ENCODE results near the gene BEND7. TPM values are rescaled to one million over a fixed set of nuclear protein-coding genes. Genes with fewer than 3 reads are reported as not detected.

The BEND7 gene
- polyA plus RNA-seq, 1 experiment = 2.1 TPM

- Histone ChIP-seq H3K4me3 (ENCODE audit: low read depth, low read length) (no peak overlapping the region), H3K27me3 (ENCODE audit: control insufficient read depth, insufficient read depth, low read length) (no peaks in the 10 kb centered on the region), H3K9me3 (ENCODE audit: control insufficient read depth, insufficient read depth, low read length) (no peaks in the 10 kb centered on the region), H3K27ac (ENCODE audit: low read depth, low read length) (no peak overlapping the region)
- TF ChIP-seq, protein P1, sequence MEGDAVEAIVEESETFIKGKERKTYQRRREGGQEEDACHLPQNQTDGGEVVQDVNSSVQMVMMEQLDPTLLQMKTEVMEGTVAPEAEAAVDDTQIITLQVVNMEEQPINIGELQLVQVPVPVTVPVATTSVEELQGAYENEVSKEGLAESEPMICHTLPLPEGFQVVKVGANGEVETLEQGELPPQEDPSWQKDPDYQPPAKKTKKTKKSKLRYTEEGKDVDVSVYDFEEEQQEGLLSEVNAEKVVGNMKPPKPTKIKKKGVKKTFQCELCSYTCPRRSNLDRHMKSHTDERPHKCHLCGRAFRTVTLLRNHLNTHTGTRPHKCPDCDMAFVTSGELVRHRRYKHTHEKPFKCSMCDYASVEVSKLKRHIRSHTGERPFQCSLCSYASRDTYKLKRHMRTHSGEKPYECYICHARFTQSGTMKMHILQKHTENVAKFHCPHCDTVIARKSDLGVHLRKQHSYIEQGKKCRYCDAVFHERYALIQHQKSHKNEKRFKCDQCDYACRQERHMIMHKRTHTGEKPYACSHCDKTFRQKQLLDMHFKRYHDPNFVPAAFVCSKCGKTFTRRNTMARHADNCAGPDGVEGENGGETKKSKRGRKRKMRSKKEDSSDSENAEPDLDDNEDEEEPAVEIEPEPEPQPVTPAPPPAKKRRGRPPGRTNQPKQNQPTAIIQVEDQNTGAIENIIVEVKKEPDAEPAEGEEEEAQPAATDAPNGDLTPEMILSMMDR (IDR thresholded peaks at IDR 0.05; ENCODE audit: low read depth, low read length) = no peak
- ChIA-PET CTCF (interaction anchor here (2.6 kb wide), 1 partner anchor 13 kb away, joined by 22 read pairs; no protein-coding TSS in a partner anchor), POLR2A (no interaction called here)
- DNase-seq (ENCODE audit: low read depth, low spot score) = no peak
Measured at GRCh38 chr10:13453896-13454295, 74.9 kb downstream of the BEND7 start.

DNA sequence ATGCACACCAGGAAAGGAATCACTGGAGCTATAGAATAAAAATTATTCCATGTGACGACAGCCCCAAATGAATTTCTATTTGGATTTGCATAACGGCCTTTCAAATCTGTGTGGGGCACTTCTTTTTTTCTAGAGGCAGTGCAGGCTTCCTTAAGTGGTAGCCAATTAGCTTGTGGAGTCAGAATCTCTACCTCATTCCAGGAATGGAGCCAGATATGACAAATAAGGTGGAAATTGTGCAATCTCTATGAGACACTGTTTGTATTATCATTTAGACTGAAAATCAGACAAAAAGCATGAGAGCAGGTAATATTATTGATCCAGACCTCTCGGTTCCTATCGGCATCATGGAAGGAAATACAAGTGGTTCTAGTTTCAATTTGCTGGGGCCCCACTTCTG, 78.7 kb downstream of the BEND7 start:
- TF ChIP-seq, protein P1 (IDR thresholded peaks at IDR 0.05; ENCODE audit: low read depth, low read length) = no peak
- H3K27ac ChIP-seq (ENCODE audit: low read depth, low read length) = no peak overlapping the region
- H3K4me3 ChIP-seq (ENCODE audit: low read depth, low read length) = no peak overlapping the region
- DNase-seq (ENCODE audit: low read depth, low spot score) = no peak
- H3K27me3 ChIP-seq (ENCODE audit: control insufficient read depth, insufficient read depth, low read length) = no peaks in the 10 kb centered on the region
- ChIA-PET CTCF (interaction anchor here (0.6 to 1.7 kb wide), 4 partner anchors 10 to 1067 kb away, joined by 3 to 9 read pairs (median 3); no protein-coding TSS in a partner anchor), POLR2A (no interaction called here)
- H3K9me3 ChIP-seq (ENCODE audit: control insufficient read depth, insufficient read depth, low read length) = no peaks in the 10 kb centered on the region

GRCh38 chr10:13449296-13449695, 79.5 kb downstream of the BEND7 start:
- TF ChIP-seq, protein P1 (IDR thresholded peaks at IDR 0.05; ENCODE audit: low read depth, low read length) = no peak
- no peaks in the 10 kb centered on the region for H3K27me3 ChIP-seq (ENCODE audit: control insufficient read depth, insufficient read depth, low read length)
- DNase-seq (ENCODE audit: low read depth, low spot score) = no peak
- POLR2A ChIA-PET = no interaction called here
- no peak overlapping the region for H3K4me3 ChIP-seq (ENCODE audit: low read depth, low read length)
- H3K27ac ChIP-seq (ENCODE audit: low read depth, low read length) = no peak overlapping the region
- CTCF ChIA-PET = interaction anchor here (0.6 to 1.7 kb wide), 3 partner anchors 9 to 1066 kb away, joined by 3 to 9 read pairs (median 3); no protein-coding TSS in a partner anchor
- H3K9me3 ChIP-seq (ENCODE audit: control insufficient read depth, insufficient read depth, low read length) = no peaks in the 10 kb centered on the region

GRCh38 chr10:13448216-13448615, 80.6 kb downstream of the BEND7 start:
- H3K27ac ChIP-seq (ENCODE audit: low read depth, low read length) = no peak overlapping the region
- DNase-seq (ENCODE audit: low read depth, low spot score) = no peak
- TF ChIP-seq, protein P1 (IDR thresholded peaks at IDR 0.05; ENCODE audit: low read depth, low read length) = no peak
- ChIA-PET CTCF (no interaction called here), POLR2A (no interaction called here)
- no peaks in the 10 kb centered on the region for H3K27me3 ChIP-seq (ENCODE audit: control insufficient read depth, insufficient read depth, low read length)
- no peaks in the 10 kb centered on the region for H3K9me3 ChIP-seq (ENCODE audit: control insufficient read depth, insufficient read depth, low read length)
- H3K4me3 ChIP-seq (ENCODE audit: low read depth, low read length) = no peak overlapping the region

GRCh38 chr10:13445656-13446400, 83.0 kb downstream of the BEND7 start:
- POLR2A ChIA-PET = no interaction called here
- Histone ChIP-seq H3K4me3 (ENCODE audit: low read depth, low read length) (no peak overlapping the region), H3K27ac (ENCODE audit: low read depth, low read length) (no peak overlapping the region), H3K27me3 (ENCODE audit: control insufficient read depth, insufficient read depth, low read length) (peaks cover 10% of the 10 kb centered on the region), H3K9me3 (ENCODE audit: control insufficient read depth, insufficient read depth, low read length) (no peaks in the 10 kb centered on the region)
- CTCF ChIA-PET = no interaction called here
- TF ChIP-seq, protein P1 (IDR thresholded peaks at IDR 0.05; ENCODE audit: low read depth, low read length) = no peak
- no peak for DNase-seq (ENCODE audit: low read depth, low spot score)
